Activated T-cell treated with anti-CD3 and anti-CD28 coated beads, Interleukin-2, amount 50 U/mL, for 72 hours (primary cell): Measurements from ENCODE around the gene KRAS. TPM values are rescaled to one million over a fixed set of nuclear protein-coding genes. Genes with fewer than 3 reads are reported as not detected.
A peak's percentile ranks its signal among the peaks of the same experiment; 100 is the strongest.

Source experiments
- ATAC-seq, 2 donors: fragments of 150-1000 bp; cut with Tn5 transposase; replicated peaks in 1 of 2; 2 replicates each; pipeline ENCODE4 v1.10.0; 2021; ENCODE audit warnings: moderate library complexity in 2 of 2, mild to moderate bottlenecking in 1 of 2
- DNase-seq, 2 donors: peaks; one replicate each; pipeline ENCODE4 v3.0.0; 2021 to 2022; ENCODE audit warnings: mixed read lengths in 1 of 2
- H3K27ac Mint-ChIP-seq: one replicate; pipeline ENCODE4 v1.8.0; 2022; ENCODE audit warnings: mild to moderate bottlenecking, moderate library complexity, mixed read lengths
- H3K27me3 Mint-ChIP-seq: one replicate; pipeline ENCODE4 v1.8.0; 2022; ENCODE audit warnings: low read depth, mixed read lengths
- H3K36me3 Mint-ChIP-seq, 2 donors: one replicate each; pipeline ENCODE4 v1.8.0; 2022; ENCODE audit warnings: mixed read lengths in 2 of 2, mild to moderate bottlenecking in 1 of 2; ENCODE audit not compliant: insufficient read depth in 2 of 2
- H3K4me1 Mint-ChIP-seq: one replicate; pipeline ENCODE4 v1.8.0; 2022; ENCODE audit warnings: low read depth, mixed read lengths
- H3K4me3 Mint-ChIP-seq, 2 donors: one replicate each; pipeline ENCODE4 v1.8.0; 2022; ENCODE audit warnings: mild to moderate bottlenecking in 2 of 2, mixed read lengths in 2 of 2, moderate library complexity in 2 of 2
- H3K9me3 Mint-ChIP-seq, 2 donors: one replicate each; pipeline ENCODE4 v1.8.0; 2022; ENCODE audit warnings: mixed read lengths in 2 of 2
- total RNA-seq, 2 donors: library from RNA; stranded (reverse); gene quantifications; one replicate each; pipeline ENCODE4 v1.2.3, GENCODE V29; 2022

The KRAS gene
- total RNA-seq, 2 donors from 2014 or later, result 29.0 to 34.4 TPM

DNA sequence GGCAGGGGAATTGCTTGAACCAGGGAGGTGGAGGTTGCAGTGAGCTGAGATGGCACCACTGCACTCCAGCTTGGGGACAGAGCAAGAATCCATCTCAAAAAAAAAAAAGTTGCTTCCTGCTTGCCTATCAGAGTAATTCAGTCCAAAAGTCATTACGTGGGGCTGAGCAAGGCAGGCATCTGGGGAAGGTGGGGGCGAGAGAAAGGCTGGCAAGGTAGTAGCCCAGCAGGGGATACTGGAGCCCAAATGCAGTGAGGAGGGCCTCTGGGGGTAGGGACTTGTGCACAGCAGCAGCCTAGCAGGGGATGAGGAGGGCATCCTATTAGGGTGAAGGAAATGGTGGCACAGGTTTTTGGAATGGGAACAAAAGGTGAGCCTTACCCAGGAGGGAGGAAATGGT is 48.6 kb downstream of the KRAS start:
- no peak for ATAC-seq
- Mint-ChIP-seq H3K4me3 (no peak overlapping the region), H3K27me3 (no peaks in the 10 kb centered on the region), H3K36me3 (peaks cover 0 to 5% of the 10 kb centered on the region in 2 donors), H3K9me3 (no peaks in the 10 kb centered on the region), H3K4me1 (peaks cover 17% of the 10 kb centered on the region), H3K27ac (no peak overlapping the region)
- no peak for DNase-seq

DNA sequence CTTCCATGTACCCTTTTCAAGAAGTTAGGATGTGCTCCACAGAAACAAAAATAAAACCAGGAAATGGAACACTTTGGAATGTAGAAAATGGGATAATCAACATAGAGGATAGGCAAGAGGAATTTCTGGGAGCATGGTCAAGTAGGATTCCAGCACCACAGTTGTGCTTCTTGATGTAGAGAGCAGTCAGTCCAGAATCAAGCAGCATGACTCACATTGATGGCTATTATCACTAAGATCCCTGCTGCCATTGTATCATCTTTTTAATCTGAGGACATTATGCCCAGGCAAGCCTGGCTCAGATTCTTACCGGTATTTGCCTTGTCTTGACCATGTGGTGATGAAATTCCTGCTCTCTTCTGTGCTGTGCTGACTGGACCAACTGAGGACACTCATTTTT is 50.0 kb downstream of the KRAS start:
- H3K4me1 Mint-ChIP-seq, result peaks cover 24% of the 10 kb centered on the region
- H3K27ac Mint-ChIP-seq, result no peak overlapping the region
- H3K4me3 Mint-ChIP-seq, result no peak overlapping the region
- H3K36me3 Mint-ChIP-seq, result peaks cover under 1 to 5% of the 10 kb centered on the region in 2 donors
- DNase-seq, result no peak
- H3K27me3 Mint-ChIP-seq, result no peaks in the 10 kb centered on the region
- ATAC-seq, result no peak
- H3K9me3 Mint-ChIP-seq, result no peaks in the 10 kb centered on the region

DNA sequence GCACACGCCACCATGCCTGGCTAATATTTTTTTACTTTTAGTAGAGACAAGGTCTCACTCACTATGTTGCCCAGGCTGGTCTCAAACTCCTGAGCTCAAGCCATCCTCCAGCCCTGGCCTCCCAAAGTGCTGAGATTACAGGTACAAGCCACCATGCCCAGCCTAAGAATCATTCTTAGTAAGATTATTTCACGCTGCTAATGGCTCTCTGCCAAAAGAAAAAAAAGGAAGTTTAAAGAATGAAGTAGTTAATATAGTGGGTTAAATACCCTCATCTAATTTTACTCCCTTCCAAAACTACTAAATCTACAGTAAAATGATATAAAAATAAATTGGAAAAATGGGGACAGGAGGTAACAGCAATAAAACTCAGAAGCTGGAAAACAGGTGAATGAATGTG is 53.1 kb downstream of the KRAS start:
- H3K9me3 Mint-ChIP-seq, result no peaks in the 10 kb centered on the region

DNA sequence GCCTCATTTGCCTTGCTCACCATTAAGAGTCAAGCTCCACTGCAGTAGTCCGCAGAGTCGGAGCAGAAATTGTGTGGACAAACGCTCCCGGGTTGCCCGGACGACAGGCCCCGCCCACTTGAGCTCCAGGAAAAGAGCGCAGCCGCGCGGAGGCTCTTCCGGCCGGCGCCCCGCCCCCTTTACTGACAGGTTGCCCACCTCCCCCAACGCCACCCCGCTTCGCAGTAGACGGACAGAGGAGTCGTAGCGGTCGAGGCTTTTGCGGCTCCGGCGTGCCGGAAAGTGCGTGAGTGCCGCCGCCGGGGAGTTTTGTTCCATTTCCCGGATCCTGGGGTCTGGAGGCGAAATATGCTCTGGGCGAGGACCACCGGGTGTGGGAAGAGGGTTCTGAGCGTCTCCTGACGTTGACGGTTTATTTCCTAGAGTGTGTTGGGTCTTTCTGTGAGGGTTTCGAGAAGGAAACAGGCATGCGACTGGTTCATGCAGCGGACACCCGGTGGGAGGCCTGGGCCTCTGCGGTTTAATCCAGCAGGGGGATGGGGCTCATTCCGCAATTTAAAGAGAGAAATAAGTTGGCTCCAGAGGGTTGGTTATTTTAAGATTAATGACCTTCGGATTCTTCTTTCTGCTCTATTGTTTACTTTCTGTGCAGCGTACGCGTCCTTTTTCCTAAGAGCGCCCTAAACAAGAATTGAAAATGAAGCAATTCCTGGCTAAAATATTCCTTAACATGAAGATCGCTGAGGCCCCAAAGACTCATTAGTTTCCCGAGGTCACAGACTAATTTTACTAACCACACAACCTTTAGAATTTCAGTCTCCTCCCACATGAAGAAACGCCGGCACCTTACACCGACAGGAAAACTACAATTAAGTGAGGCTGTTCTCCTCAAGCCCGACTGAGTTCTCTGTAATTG is 55.4 kb downstream of the KRAS start, which contains the start of the genes DNAI7 and ETFRF1:
Gene DNAI7, minus strand, starts transcription at position 105 of the 916 bp plus-strand sequence. Its CDS starts 82 bp downstream, at position 23.
Gene ETFRF1, plus strand, starts transcription at position 182 of the 916 bp plus-strand sequence. CDS start 8,720 bp downstream, outside the sequence.
- ATAC-seq (peak; percentile 98), DNase-seq (peak; percentile 97 to 98)
- Mint-ChIP-seq H3K27me3 (no peaks in the 10 kb centered on the region), H3K4me3 (peak within 1 kb of the TSS; percentile 96 to 99), H3K36me3 (peaks cover 3 to 7% of the 10 kb centered on the region in 2 donors), H3K9me3 (no peaks in the 10 kb centered on the region), H3K27ac (peak within 1 kb of the TSS; percentile 99), H3K4me1 (peaks cover 30% of the 10 kb centered on the region)

More for the DNA sequence above, 53.1 kb downstream of the KRAS start:
- peaks cover 40% of the 10 kb centered on the region for H3K4me1 Mint-ChIP-seq
- H3K4me3 Mint-ChIP-seq, result no peak overlapping the region
- H3K27me3 Mint-ChIP-seq, result no peaks in the 10 kb centered on the region
- peaks cover 3 to 7% of the 10 kb centered on the region in 2 donors for H3K36me3 Mint-ChIP-seq
- DNase-seq (no peak), ATAC-seq (no peak)
- H3K27ac Mint-ChIP-seq, result peak overlapping the region; percentile 44

DNA sequence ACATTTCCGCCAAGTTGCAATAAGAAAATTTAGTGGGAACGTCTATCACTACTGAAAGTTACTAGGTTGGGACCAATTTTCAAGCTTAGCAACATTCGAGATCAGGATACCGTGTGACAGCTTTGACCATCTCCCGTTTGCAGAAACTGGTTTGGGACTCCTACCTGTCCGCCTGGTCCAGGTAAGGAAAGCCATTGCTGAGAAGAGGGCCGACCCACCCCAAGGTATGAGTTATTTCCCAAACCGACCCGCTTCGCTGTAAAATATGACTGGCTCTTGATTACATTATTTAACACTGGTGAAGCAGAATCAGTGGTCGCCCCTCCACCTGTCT is 56.0 kb downstream of the KRAS start:
- Mint-ChIP-seq H3K27ac (peak overlapping the region; percentile 99), H3K4me1 (peaks cover 24% of the 10 kb centered on the region), H3K9me3 (no peaks in the 10 kb centered on the region), H3K4me3 (peak overlapping the region; percentile 96 to 99), H3K27me3 (no peaks in the 10 kb centered on the region), H3K36me3 (peaks cover 3 to 7% of the 10 kb centered on the region in 2 donors)
- no peak for ATAC-seq
- DNase-seq, result no peak

DNA sequence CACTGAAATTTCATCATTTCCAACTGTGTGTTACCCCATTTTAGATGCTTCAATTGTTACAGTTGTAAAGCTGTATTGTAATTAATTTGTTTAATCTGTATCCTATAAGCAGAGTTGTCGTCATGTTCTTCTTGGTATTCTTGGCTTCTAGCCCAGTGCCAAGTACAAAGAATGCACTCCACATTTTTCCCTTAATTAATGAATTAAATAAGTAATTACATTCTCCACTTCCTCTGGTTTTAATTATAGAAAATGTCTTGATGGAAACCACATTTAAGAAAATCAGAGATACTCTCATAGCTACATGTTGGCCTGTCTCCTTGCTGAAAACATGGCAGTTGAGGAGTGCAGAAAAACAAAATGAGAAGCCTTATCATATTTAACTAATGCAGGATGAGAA is 56.5 kb downstream of the KRAS start:
- DNase-seq (no peak), ATAC-seq (no peak)
- Mint-ChIP-seq H3K36me3 (peaks cover 3 to 7% of the 10 kb centered on the region in 2 donors), H3K4me3 (peak overlapping the region; percentile 96 to 99), H3K27ac (peak overlapping the region; percentile 99), H3K4me1 (peaks cover 24% of the 10 kb centered on the region), H3K27me3 (no peaks in the 10 kb centered on the region), H3K9me3 (no peaks in the 10 kb centered on the region)

DNA sequence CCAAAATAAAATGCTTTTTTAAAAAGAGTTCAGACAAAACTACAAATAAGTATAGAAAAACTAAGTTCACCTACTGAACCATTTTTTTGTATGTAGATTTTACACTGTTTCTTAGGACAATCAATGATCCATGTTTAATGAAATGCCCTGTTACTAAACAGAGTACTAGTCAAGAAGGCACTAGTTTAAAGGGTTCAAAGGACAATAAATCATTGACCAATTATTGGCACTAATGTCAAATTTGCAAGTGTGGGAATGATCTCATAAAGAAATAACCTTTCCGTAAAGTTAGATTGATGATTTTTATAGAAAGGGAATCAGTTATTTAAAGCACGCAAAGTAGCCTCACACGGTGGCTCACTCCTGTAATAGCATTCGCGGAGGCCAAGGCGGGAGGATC is 59.9 kb downstream of the KRAS start:
- peaks cover 3 to 7% of the 10 kb centered on the region in 2 donors for H3K36me3 Mint-ChIP-seq
- peaks cover 36% of the 10 kb centered on the region for H3K4me1 Mint-ChIP-seq
- H3K27me3 Mint-ChIP-seq, result no peaks in the 10 kb centered on the region
- ATAC-seq (no peak), DNase-seq (no peak)
- H3K9me3 Mint-ChIP-seq, result no peaks in the 10 kb centered on the region
- H3K4me3 Mint-ChIP-seq, result no peak overlapping the region
- no peak overlapping the region for H3K27ac Mint-ChIP-seq

DNA sequence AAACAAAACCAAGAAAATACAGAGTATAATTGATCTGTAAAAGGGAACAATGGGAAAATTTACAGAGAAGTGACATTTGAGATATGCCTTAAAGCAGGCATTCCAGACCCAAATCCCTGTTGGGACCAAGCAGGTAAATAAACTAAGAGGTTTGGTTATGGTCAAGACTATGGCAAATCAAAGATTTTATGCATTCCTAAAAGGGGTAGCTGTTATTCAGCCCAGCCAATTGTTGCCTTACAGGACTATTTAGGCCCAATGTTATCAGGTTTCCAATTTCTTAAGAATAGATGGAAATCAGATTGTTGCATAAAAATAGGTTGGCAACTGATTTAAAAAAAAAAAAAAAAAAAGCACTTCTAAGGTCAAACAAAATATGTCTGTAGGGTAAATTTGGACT is 61.1 kb downstream of the KRAS start:
- peaks cover 33% of the 10 kb centered on the region for H3K4me1 Mint-ChIP-seq
- H3K27ac Mint-ChIP-seq, result no peak overlapping the region
- no peak for DNase-seq
- H3K9me3 Mint-ChIP-seq, result no peaks in the 10 kb centered on the region
- no peak for ATAC-seq
- no peaks in the 10 kb centered on the region for H3K27me3 Mint-ChIP-seq
- H3K36me3 Mint-ChIP-seq, result no peaks in the 10 kb centered on the region
- H3K4me3 Mint-ChIP-seq, result no peak overlapping the region

DNA sequence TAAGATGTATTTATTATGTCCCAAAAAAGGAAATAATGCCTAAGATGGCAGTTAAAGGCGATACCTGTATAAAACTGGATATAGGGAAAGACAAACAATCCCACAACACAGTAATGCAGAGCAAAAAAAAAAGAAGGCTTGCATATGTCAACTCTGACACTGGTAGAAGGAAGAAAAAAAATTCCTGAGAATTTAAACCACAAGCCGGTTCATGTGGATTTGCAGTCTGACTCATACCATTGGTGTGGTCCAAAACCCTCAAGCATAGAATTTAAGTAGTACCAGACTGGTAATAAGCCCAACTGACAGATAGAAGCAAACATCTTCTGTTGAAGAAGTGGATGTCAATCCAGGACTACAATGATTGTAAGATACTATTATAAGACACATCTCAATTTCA is 62.9 kb downstream of the KRAS start:
- H3K27ac Mint-ChIP-seq, result no peak overlapping the region
- H3K4me1 Mint-ChIP-seq, result peaks cover 33% of the 10 kb centered on the region

DNA sequence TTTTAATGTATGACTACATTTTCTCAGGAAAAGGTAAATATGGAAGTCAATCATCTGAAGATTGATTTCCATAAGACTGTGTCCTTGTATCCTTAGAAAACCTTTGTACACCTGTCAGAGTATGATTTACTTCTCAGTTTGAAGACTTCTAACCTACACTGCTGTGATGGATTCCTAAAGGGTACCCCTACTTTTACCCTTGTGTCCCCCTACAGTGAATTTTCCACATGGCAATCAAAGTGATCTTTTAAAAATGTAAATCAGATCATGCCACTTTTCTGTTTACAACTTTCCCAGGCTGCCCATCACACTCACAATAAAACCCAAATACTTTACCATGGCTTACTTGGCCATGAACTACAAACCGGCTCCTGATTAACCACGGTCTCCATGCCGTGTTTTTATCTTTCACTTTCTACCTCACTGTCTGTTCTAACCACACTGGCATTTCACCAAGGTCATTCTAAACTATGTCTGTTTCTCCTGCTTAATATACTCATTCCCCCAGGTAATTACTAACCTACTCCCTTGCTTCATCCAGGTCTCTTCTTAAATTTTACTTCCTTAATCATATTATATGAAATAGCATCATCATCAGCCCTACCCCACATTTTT is 63.8 kb downstream of the KRAS start:
- H3K4me1 Mint-ChIP-seq, result peaks cover 33% of the 10 kb centered on the region
- H3K4me3 Mint-ChIP-seq, result peak overlapping the region; percentile 50 to 71
- DNase-seq, result peak in 1 of 2 donors; percentile 8
- ATAC-seq, result peak; percentile 81
- H3K27ac Mint-ChIP-seq, result peak overlapping the region; percentile 70
- H3K27me3 Mint-ChIP-seq, result no peaks in the 10 kb centered on the region
- H3K36me3 Mint-ChIP-seq, result peaks cover 0 to 3% of the 10 kb centered on the region in 2 donors
- H3K9me3 Mint-ChIP-seq, result peaks cover 0 to 4% of the 10 kb centered on the region in 2 donors

More for the DNA sequence above, 62.9 kb downstream of the KRAS start:
- peaks cover 0 to 4% of the 10 kb centered on the region in 2 donors for H3K9me3 Mint-ChIP-seq
- no peak for ATAC-seq
- DNase-seq, result no peak
- peak overlapping the region in 1 of 2 donors; percentile 71 for H3K4me3 Mint-ChIP-seq
- H3K36me3 Mint-ChIP-seq, result peaks cover 0 to 3% of the 10 kb centered on the region in 2 donors
- H3K27me3 Mint-ChIP-seq, result no peaks in the 10 kb centered on the region

DNA sequence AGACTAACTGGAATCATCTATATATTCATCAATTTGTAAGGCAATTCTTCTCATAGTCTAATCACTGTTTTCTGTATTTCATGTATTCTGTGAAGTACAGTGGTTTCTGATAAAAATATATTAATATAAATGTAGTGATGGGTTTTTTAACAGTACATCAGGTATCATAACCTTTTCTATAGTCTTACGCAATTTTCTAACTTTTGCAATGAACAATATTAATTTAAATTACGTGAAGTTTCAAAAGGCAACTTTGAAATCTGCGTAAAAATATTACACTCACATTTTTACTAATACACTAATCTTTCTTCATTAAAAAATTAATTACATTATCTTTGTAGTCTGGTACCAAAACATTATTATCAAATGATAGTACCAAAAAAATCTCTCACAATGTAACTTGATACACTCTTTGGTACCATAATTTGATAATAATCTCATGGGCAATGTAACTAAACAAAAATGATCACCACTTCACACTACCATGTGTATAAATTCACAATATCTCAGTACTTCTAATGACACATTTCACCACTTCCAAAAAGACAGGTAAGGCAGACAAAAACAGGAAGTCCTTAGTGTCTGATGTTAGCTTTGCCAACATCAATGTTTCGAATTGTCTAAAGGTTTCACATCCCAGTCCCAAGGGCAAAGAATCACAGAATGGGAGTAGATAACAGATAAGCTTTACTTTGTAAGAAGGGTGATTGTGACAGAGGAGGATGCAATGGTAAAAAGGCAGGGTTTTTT is 64.5 kb downstream of the KRAS start:
- Mint-ChIP-seq H3K27me3 (no peaks in the 10 kb centered on the region), H3K27ac (no peak overlapping the region), H3K4me3 (peak overlapping the region; percentile 50 to 71), H3K9me3 (peaks cover 0 to 4% of the 10 kb centered on the region in 2 donors), H3K36me3 (peaks cover 0 to 3% of the 10 kb centered on the region in 2 donors), H3K4me1 (peaks cover 33% of the 10 kb centered on the region)
- peak; percentile 54 to 60 for ATAC-seq
- no peak for DNase-seq

DNA sequence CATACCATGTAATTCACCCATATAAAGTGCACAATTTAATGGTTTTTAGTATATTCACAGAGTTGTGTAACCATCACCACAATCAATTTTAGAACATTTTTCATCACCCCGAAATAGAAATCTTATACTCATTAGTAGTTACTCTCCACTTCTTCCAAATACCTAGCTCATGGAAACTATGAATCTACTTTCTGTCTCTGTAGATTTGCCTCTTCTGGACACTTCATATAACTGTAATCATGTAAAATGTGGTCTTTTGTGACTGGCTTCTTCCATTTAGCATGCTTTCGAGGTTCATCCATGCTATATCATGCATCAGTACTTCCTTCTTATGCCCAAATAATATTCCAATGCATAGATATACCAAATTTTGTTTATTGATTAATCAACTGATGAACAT is 66.6 kb downstream of the KRAS start:
- Mint-ChIP-seq H3K4me3 (no peak overlapping the region), H3K27me3 (no peaks in the 10 kb centered on the region), H3K27ac (no peak overlapping the region), H3K4me1 (peaks cover 33% of the 10 kb centered on the region), H3K9me3 (peaks cover 0 to 4% of the 10 kb centered on the region in 2 donors), H3K36me3 (peaks cover 0 to 3% of the 10 kb centered on the region in 2 donors)
- peak in 1 of 2 donors; percentile 18 for ATAC-seq
- DNase-seq, result no peak
